ENCODE results near the gene UBE2Z. TPM values are rescaled to one million over a fixed set of nuclear protein-coding genes. Genes with fewer than 3 reads are reported as not detected.
"Not testable (repeated sequence)": the region's sequence is repeated elsewhere in the genome, so short reads cannot be mapped to it uniquely, and the experiment has no call there.

UBE2Z gene
- 100 to 1,000 TPM in 1 of 3 donors, 10 to 100 TPM in 2; 92.7 to 103 (median 94.3) TPM for total RNA-seq

DNA sequence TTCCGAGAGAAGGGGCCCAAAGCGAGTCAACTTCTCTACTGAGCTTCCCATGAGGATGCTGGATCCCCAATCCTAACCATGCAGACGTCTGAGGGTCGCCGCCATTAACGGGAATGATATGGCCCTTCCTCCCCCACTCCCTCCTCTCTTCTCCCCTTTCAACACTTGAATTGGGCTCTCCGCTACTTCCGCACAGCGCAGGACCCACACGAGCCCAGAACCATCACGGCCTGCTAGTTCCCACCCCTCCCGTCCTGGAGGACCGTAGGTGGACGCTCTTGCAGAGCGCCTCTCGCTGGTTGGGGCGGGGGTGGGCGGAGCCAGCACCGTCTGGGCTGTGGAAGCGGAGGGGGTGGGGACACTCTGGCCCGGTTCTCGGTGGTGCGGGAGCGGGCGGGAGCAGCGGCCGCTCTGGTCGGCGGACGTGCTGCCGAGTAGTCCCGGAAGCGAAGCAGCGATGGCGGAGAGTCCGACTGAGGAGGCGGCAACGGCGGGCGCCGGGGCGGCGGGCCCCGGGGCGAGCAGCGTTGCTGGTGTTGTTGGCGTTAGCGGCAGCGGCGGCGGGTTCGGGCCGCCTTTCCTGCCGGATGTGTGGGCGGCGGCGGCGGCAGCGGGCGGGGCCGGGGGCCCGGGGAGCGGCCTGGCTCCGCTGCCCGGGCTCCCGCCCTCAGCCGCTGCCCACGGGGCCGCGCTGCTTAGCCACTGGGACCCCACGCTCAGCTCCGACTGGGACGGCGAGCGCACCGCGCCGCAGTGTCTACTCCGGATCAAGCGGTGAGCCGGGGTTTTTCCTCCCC, at the start of gene UBE2Z:
TSS of gene UBE2Z (plus strand) at position 361 of the 797 bp plus-strand sequence. CDS start at position 458, 97 bp downstream.
- Mint-ChIP-seq H3K36me3 (ENCODE audit: insufficient read depth) (peaks cover 31% of the 10 kb centered on the region), H3K27me3 (ENCODE audit: low read depth) (no peaks in the 10 kb centered on the region), H3K4me1 (ENCODE audit: low read depth) (peaks cover 45% of the 10 kb centered on the region), H3K9me3 (no peaks in the 10 kb centered on the region), H3K4me3 (peak within 1 kb of the TSS; percentile 98)
- DNase-seq (peak; percentile 86), ATAC-seq (peak; percentile 90 to 91)

DNA sequence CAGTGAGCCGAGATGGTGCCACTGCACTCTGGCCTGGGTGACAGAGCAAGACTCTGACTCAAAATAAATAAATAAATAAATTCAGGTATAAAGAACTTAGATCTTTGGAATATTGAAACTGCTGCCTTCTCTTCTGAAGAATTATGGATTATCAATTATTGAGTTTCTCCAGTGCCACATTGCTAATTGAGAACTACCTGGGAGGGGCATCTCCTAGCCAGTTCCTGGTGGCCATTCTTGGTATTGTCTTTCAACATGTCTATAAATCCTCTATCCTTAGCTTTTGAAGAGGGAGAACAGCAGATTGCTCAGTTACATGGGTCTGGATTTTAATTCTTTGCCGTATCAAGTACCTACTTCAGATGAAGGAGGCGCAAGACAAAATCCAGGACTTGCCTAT, 48.2 kb upstream of the UBE2Z start:
- ATAC-seq: no peak
- no peak for DNase-seq
- Mint-ChIP-seq H3K27me3 (ENCODE audit: low read depth) (no peaks in the 10 kb centered on the region), H3K4me3 (no peak overlapping the region), H3K4me1 (ENCODE audit: low read depth) (peaks cover 2% of the 10 kb centered on the region), H3K9me3 (no peaks in the 10 kb centered on the region), H3K36me3 (ENCODE audit: insufficient read depth) (peaks cover 31% of the 10 kb centered on the region)

DNA sequence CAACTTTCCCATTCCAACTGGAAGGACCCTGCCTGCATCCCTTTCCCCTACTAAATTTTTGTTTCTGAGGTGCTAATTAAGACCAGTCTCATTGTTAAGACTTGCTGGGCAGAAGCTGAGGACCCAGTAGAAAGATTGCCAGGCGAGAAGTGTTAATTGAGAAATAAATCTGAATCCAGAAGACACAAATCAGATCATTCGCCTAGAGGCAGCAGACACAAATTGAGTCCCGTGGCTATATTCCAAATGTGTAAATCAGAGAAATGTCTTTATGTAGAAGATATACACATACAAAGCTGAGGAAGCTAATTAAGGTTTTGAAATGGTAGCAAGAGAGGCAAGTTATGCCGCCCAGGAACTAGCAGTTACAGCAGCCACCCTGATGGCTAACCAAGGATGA, 47.8 kb upstream of the UBE2Z start:
- Mint-ChIP-seq H3K9me3 (no peaks in the 10 kb centered on the region), H3K4me1 (ENCODE audit: low read depth) (peaks cover 2% of the 10 kb centered on the region), H3K4me3 (no peak overlapping the region), H3K27me3 (ENCODE audit: low read depth) (no peaks in the 10 kb centered on the region), H3K36me3 (ENCODE audit: insufficient read depth) (peaks cover 32% of the 10 kb centered on the region)
- ATAC-seq (no peak), DNase-seq (no peak)

DNA sequence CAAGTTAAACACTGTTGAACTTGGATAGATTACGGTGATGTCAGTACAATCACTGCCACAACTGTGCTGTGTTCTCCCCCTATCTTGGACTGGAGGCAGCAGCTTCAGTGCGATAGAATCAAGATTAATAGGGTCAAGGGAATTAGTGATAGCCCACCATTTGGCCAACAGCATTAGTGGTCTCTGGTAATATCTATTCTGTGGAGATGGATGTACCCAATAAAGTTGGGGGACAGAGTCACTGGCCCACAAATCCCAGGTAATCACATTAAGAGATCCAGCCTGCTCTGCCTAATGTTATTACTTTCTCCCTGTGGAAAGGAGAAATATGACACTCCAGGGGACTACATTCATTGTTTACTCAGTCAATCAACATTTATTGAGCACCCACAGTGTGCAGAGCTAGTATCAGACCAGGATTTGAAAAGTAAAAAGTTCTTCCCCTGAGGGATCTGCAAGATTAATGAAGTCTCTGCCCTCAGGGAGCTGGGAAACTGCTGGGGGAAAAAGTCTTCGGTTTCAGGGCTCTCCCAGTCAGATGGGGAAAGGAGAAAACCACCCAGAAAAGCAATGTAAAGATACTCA, 39.2 kb upstream of the UBE2Z start:
- DNase-seq (no peak), ATAC-seq (no peak)
- no peaks in the 10 kb centered on the region for H3K4me1 Mint-ChIP-seq (ENCODE audit: low read depth)
- H3K36me3 Mint-ChIP-seq (ENCODE audit: insufficient read depth): peaks cover 11% of the 10 kb centered on the region
- no peaks in the 10 kb centered on the region for H3K9me3 Mint-ChIP-seq
- H3K27me3 Mint-ChIP-seq (ENCODE audit: low read depth): no peaks in the 10 kb centered on the region
- H3K4me3 Mint-ChIP-seq: no peak overlapping the region

DNA sequence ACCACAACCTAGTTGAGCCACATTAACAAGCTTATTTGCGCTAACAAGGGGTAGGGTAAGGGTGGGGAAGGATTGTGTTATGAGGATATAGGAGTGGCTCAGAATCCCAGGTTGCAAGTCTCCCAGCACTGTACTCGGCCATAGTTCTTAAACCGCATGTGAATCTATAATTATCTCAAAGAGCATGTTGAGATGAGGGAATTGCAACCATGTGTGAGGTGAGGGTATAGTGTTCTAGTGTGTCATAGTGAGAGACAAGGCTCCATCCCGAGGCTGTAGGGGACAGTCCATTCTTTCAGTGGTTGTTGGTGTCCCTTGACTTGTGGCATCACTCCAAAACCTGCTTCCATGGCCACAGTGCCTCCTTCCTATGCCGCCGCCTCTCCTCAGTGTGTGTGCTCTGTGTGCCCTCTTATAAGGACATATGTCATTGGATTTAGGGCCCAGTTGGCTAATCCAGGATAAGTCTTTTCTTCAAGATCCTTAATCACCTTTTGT, 38.3 kb upstream of the UBE2Z start:
- DNase-seq: no peak
- ATAC-seq: no peak
- Mint-ChIP-seq H3K36me3 (ENCODE audit: insufficient read depth) (peaks cover 8% of the 10 kb centered on the region), H3K4me3 (no peak overlapping the region), H3K27me3 (ENCODE audit: low read depth) (no peaks in the 10 kb centered on the region), H3K9me3 (no peaks in the 10 kb centered on the region), H3K4me1 (ENCODE audit: low read depth) (no peaks in the 10 kb centered on the region)

DNA sequence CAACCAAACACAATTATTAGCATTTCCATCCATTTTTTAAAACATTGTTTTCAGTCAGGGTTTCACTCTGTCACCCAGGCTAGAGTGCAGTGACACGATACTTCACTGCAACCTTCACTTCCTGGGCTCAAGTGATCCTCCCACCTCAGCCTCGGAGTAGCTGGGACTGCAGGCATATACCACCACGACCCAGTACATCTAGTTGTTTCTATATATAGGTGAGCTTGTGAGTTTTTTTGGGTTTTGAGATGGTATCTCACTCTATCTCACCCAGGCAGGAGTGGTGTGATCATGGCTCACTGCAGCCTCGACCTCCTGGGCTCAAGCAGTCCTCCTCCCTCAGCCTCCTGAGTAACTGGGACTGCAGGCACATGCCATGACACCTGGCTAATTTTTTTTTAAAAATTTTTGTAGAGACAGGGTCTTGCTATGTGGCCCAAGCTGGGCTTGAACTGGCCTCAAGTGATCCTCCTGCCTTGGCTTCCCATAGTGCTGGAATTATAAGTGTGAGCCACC, 37.1 kb upstream of the UBE2Z start:
- Mint-ChIP-seq H3K27me3 (ENCODE audit: low read depth) (no peaks in the 10 kb centered on the region), H3K4me1 (ENCODE audit: low read depth) (no peaks in the 10 kb centered on the region), H3K36me3 (ENCODE audit: insufficient read depth) (peaks cover 3% of the 10 kb centered on the region), H3K9me3 (no peaks in the 10 kb centered on the region), H3K4me3 (no peak overlapping the region)
- DNase-seq (no peak), ATAC-seq (no peak)

DNA sequence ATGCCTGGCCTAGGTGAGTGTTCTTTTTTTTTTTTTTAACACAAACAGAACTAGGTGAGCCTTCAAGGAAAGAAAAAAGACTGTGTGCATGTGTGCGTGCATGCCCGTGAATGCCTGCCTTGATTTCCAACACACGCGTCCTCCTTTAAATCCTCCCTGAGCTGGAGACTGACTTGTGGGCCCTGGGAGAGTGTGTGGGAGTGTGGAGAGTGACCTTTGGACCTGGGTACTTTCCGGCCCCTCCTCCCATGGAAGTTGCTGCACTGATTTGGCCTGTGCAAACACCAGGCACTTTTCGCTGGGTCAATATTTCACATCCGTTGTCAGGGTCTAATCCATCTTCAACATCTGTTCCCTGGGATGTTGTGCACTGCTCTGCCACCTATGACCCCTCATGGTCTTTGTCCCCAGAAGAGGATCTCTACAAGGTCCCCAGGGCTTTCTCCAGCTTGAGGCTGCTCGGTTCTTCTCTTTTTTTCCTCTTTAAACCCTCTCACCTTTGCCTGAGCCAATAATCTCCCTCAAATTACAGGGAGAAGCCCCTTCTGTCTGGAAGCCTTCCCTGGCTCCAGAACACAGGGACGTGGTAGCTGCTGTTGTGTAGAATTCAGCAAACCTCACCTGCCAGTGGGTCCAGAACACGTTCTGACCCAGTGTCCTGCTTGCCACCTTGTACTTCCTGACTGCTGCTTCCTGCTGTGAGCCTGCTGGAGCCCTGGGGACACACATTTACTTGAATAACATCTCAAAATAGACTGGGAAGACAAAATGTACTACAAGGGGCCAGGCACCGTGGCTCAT, 36.5 kb upstream of the UBE2Z start:
- Mint-ChIP-seq H3K27me3 (ENCODE audit: low read depth) (no peaks in the 10 kb centered on the region), H3K4me3 (no peak overlapping the region), H3K9me3 (no peaks in the 10 kb centered on the region), H3K36me3 (ENCODE audit: insufficient read depth) (no peaks in the 10 kb centered on the region), H3K4me1 (ENCODE audit: low read depth) (no peaks in the 10 kb centered on the region)
- ATAC-seq: no peak
- no peak for DNase-seq

DNA sequence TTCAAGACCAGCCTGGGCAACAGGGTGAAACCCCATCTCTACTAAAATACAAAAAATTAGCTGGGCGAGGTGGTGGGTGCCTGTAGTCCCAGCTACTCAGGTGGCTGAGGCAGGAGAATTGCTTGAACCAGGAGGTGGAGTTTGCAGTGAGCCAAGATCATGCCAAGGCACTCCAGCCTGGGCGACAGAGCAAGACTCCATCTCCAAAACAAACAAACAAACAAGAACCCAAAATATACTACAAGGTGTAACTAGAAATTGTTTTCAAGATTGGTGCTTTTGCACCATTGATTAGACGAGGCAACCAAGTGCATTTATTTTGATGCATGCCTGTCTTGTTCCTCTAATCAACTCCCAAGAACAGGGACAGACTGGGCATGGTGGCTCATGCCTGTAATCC, 35.8 kb upstream of the UBE2Z start:
- not testable (repeated sequence) for H3K36me3 Mint-ChIP-seq (ENCODE audit: insufficient read depth); H3K4me1 Mint-ChIP-seq (ENCODE audit: low read depth); ATAC-seq; DNase-seq; H3K27me3 Mint-ChIP-seq (ENCODE audit: low read depth); H3K9me3 Mint-ChIP-seq; H3K4me3 Mint-ChIP-seq

DNA sequence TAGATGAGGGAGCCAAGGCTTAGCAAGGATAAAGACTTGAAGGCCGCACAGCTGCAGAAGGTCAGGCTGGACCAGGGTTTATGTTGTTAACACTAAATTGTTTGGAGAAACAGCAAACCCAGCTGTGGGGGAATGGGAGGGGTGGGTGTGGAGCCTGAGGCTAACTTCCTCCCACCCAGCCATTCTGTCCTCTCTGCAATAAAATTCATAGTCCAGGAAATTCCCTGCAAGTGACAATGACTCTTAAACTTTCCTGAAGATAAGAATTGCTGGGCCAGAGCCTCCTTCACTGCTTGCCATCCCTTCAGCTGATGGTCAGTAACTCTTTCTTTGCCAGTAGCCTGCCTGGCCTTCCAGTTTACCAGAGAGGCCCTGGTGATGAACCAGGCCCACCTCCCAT, 35.0 kb upstream of the UBE2Z start:
- ATAC-seq (no peak), DNase-seq (no peak)
- no peaks in the 10 kb centered on the region for H3K9me3 Mint-ChIP-seq
- no peaks in the 10 kb centered on the region for H3K4me1 Mint-ChIP-seq (ENCODE audit: low read depth)
- H3K36me3 Mint-ChIP-seq (ENCODE audit: insufficient read depth): no peaks in the 10 kb centered on the region
- H3K27me3 Mint-ChIP-seq (ENCODE audit: low read depth): no peaks in the 10 kb centered on the region
- no peak overlapping the region for H3K4me3 Mint-ChIP-seq

DNA sequence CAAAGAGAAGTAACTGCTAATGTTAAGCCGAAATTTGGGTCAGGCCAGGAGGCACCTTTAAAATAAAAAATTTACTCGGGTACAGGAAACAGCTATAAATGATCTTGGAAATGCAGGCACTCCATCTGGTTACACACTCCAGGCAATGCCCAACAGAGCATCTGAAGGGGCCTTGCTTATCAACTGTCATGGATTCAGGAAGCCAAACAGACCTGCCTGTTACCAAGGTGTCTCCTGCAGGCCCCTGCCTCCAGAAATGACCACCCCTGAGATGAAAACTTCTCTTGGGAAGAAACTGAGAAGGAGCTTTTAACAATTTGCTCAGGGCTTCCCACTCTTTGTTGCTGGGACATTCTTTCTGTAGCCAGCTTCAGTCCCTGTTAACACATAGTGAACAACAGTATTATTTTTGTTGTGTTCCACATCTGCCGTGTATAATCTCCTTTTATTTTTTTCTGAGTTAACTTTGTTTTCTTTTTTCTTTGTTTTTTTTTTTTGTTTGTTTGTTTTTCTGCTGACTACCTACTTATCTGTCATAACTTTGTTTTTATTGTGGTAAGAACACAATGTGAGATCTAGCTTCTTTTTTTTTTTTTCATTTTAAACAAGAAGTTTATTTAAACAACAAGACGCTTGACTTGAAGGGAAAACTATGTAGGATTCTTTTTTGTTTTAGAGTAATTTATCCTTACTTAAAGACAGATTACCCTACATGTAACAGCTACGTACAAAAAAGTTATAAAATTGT, 34.3 kb upstream of the UBE2Z start:
- Mint-ChIP-seq H3K9me3 (no peaks in the 10 kb centered on the region), H3K27me3 (ENCODE audit: low read depth) (no peaks in the 10 kb centered on the region), H3K4me3 (no peak overlapping the region), H3K4me1 (ENCODE audit: low read depth) (no peaks in the 10 kb centered on the region), H3K36me3 (ENCODE audit: insufficient read depth) (no peaks in the 10 kb centered on the region)
- ATAC-seq (no peak), DNase-seq (no peak)

DNA sequence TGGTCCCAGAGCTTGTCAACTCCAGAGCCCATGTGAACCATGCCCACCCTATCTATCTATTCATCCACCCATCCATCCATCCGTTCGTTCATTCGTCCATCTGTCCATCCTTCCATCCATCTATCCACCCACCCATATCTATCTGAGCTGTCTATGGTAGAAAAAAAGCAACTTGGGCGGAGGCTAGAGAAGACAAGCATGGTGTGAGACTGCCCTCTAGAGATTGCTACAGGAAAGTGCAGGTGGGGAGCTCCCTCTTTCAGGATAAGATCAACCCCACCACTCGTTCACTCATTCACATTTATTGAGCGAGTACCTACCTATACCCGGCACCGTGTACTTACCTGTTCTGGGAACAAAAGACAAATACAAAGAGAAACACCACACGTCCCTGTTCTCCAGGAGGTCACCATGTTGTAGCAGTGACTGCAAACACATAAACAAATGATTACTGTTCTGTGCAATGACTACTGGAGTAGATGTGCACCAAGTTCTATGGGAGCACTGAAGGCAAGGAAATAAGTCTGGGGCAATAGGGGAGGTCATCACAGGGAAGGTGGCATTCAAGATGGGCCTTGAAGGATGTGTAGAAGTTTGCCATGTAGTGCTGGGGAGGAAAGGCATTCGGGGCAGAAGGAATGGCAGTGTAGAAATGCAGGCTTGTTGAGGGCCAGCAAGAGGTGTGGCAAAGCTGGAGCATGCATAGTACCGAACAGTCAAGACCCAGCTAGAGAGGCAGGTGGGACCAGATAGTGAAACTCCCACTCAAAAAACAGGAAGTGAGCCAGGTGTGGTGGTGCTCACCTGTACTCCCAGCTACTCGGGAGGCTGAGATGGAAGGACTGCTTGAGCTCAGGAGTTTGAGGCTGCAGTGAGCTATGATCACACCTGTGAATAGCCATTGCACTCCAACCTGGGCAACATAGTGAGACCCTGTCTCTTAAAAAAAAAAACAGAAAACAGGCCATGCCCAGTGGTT, 29.0 kb upstream of the UBE2Z start:
- Mint-ChIP-seq H3K4me1 (ENCODE audit: low read depth) (no peaks in the 10 kb centered on the region), H3K4me3 (no peak overlapping the region), H3K36me3 (ENCODE audit: insufficient read depth) (no peaks in the 10 kb centered on the region), H3K27me3 (ENCODE audit: low read depth) (no peaks in the 10 kb centered on the region), H3K9me3 (no peaks in the 10 kb centered on the region)
- DNase-seq (peak; percentile 48), ATAC-seq (peak; percentile 80 to 94)

DNA sequence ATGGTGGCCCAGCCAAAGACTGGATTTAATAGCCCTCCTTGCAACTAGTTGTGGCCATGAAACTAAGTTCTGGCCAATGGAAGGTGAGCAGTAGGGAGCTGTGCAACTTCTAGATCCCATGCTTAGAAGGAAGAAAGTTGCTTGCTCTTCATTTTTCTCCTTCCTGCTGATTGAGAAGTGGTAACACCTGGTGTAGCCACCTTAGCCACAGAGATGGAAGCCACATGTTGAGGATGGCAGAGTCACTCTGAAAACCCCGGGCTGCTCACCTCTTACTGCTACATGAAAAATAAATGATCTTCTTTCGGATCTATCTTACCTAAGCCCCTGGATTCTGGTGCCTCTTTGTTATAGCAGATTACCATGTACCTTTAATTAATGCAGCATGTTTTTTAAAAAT, 25.9 kb upstream of the UBE2Z start:
- H3K4me3 Mint-ChIP-seq: no peak overlapping the region

DNA sequence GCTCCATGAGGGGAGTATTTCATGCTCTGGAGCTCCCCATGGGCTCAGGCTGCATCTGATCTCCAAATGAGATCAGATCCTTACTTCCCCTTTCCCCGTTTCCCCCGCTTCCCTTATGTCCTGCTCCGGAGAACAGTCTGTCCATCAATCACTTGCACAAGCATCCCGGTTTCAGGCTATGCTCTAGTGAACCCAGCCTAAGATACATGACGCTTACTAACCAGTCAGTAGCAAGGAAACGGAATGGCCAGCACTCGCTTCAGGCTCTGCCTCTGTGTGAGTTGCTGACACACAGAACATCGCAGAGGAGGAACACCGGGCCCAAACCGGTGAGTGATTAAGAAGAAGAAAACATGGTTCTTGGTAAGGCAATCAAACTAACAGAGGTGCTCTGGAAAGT, 25.0 kb upstream of the UBE2Z start:
- DNase-seq (no peak), ATAC-seq (no peak)
- H3K27me3 Mint-ChIP-seq (ENCODE audit: low read depth): no peaks in the 10 kb centered on the region
- H3K36me3 Mint-ChIP-seq (ENCODE audit: insufficient read depth): no peaks in the 10 kb centered on the region
- no peaks in the 10 kb centered on the region for H3K4me1 Mint-ChIP-seq (ENCODE audit: low read depth)
- no peak overlapping the region for H3K4me3 Mint-ChIP-seq
- H3K9me3 Mint-ChIP-seq: no peaks in the 10 kb centered on the region

More for the DNA sequence above, 25.9 kb upstream of the UBE2Z start:
- H3K4me1 Mint-ChIP-seq (ENCODE audit: low read depth): no peaks in the 10 kb centered on the region
- no peaks in the 10 kb centered on the region for H3K9me3 Mint-ChIP-seq
- no peaks in the 10 kb centered on the region for H3K36me3 Mint-ChIP-seq (ENCODE audit: insufficient read depth)
- ATAC-seq (no peak), DNase-seq (no peak)
- H3K27me3 Mint-ChIP-seq (ENCODE audit: low read depth): no peaks in the 10 kb centered on the region

All from activated T-cell treated with anti-CD3 and anti-CD28 coated beads, Interleukin-2, amount 50 U/mL, for 4 hours (primary cell).